K562 (cell line): ENCODE data around the gene NPAS3. TPM values are rescaled to one million over a fixed set of nuclear protein-coding genes. Genes with fewer than 3 reads are reported as not detected.

Experiments
- ZEB2 ChIP-seq: fragments of 450-650 bp; IDR thresholded peaks from 2 replicates; pipeline ENCODE4 v1.6.1; 2016
- ZNF318 ChIP-seq, 2 experiments: fragments of 450-650 bp; IDR thresholded peaks; 2 replicates each; pipeline ENCODE4 v1.6.1; 2016; ENCODE audit warnings: mild to moderate bottlenecking in 2 of 2, borderline replicate concordance in 1 of 2, low read depth in 1 of 2, moderate library complexity in 1 of 2
- polyA plus RNA-seq, 8 experiments: library from polyadenylated mRNA; depleted of rRNA in 4 of 8; stranded (reverse) in 5 of 8; unstranded in 3 of 8; fragments of >200 nt; fragmentation: Nextera tagmentation in 2 of 8; fragmentation: Illumina TruSeq in 1 of 8; extraction: Ambion mirVana in 2 of 8; extraction: Trizol in 1 of 8; gene quantifications; 2 replicates each; pipeline versions ENCODE4 v1.2.1 to v1.2.3, GENCODE V29; 2011 to 2014; ENCODE audit warnings: inconsistent platforms in 1 of 8, missing spikeins in 1 of 8
- total RNA-seq, 7 experiments: library from RNA; depleted of rRNA in 6 of 7; stranded (reverse); fragments of >200 nt in 6 of 7; fragmentation: Illumina TruSeq in 2 of 7; extraction: Trizol in 2 of 7; gene quantifications; 2 replicates each; pipeline versions ENCODE4 v1.2.1 to v1.2.3, GENCODE V29; 2011 to 2021; ENCODE audit warnings: low replicate concordance in 1 of 7
- TF ChIP-seq, protein P1 (sequence below): sonication (generic); formaldehyde crosslinking; IDR thresholded peaks from 2 replicates; pipeline ENCODE4 v1.8.0; 2022; ENCODE audit warnings: mild to moderate bottlenecking, missing genetic modification reagents

The NPAS3 gene
- total and polyA plus RNA-seq, 9 of the 15 experiments (the other 6 are each of a cell fraction or from before 2014, with no cell fraction given): 0.04 TPM; not detected in 8

- TF ChIP-seq ZNF318 (IDR thresholded peaks at IDR 0.05; ENCODE audit: borderline replicate concordance in 1 of 2, low read depth in 1 of 2) (no peak), ZEB2 (no peak)
- TF ChIP-seq, protein P1, sequence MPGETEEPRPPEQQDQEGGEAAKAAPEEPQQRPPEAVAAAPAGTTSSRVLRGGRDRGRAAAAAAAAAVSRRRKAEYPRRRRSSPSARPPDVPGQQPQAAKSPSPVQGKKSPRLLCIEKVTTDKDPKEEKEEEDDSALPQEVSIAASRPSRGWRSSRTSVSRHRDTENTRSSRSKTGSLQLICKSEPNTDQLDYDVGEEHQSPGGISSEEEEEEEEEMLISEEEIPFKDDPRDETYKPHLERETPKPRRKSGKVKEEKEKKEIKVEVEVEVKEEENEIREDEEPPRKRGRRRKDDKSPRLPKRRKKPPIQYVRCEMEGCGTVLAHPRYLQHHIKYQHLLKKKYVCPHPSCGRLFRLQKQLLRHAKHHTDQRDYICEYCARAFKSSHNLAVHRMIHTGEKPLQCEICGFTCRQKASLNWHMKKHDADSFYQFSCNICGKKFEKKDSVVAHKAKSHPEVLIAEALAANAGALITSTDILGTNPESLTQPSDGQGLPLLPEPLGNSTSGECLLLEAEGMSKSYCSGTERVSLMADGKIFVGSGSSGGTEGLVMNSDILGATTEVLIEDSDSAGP (CRISPR knock-in tag): no peak
- TF ChIP-seq, all 486 proteins: peak for 0
Measured at GRCh38 chr14:33596211-33597080, 657.8 kb downstream of the NPAS3 start (continued).
